K562 (cell line): ENCODE results near the gene ZNF862. TPM values are rescaled to one million over a fixed set of nuclear protein-coding genes. Genes with fewer than 3 reads are reported as not detected.

Experiments used
- ATF1 ChIP-seq, 2 experiments: fragments of 450-650 bp in 1 of 2; IDR thresholded peaks; 2 replicates each; pipeline ENCODE4 v1.6.1; 2016; ENCODE audit warnings: missing compliant biosample characterization in 1 of 2, missing genetic modification characterization in 1 of 2
- CCNT2 ChIP-seq: IDR thresholded peaks from 2 replicates; pipeline ENCODE4 v1.6.1; 2011; ENCODE audit warnings: borderline replicate concordance, low read depth, mild to moderate bottlenecking, moderate library complexity, mixed read lengths, low read length; ENCODE audit not compliant: insufficient read length; ENCODE audit errors: extremely low read depth
- CSDE1 ChIP-seq, 2 experiments: fragments of 450-650 bp; IDR thresholded peaks; 2 replicates each; pipeline ENCODE4 v1.6.1; 2016; ENCODE audit warnings: mild to moderate bottlenecking in 1 of 2
- DLX4 ChIP-seq: fragments of 250-450 bp; sonication (Bioruptor Pico); IDR thresholded peaks from 2 replicates; pipeline ENCODE4 v1.6.1; 2021; ENCODE audit warnings: mild to moderate bottlenecking
- HDAC6 ChIP-seq: IDR thresholded peaks from 2 replicates; pipeline ENCODE4 v1.6.1; 2012; ENCODE audit warnings: low read depth, mild to moderate bottlenecking, control low read depth, inconsistent platforms, low read length, moderate library complexity
- MNT ChIP-seq, 2 experiments: fragments of 450-650 bp; conservative IDR thresholded peaks; 2 replicates each; pipeline ENCODE4 v1.6.1; 2017; ENCODE audit warnings: mild to moderate bottlenecking in 2 of 2, moderate library complexity in 2 of 2
- RBM14 ChIP-seq: fragments of 200-400 bp; formaldehyde crosslinking; IDR thresholded peaks from 2 replicates; pipeline ENCODE4 v1.6.1; 2018; ENCODE audit warnings: low read depth, mild to moderate bottlenecking, low read length, moderate library complexity, borderline replicate concordance; ENCODE audit not compliant: insufficient read depth
- TBL1XR1 ChIP-seq, 2 experiments: IDR thresholded peaks; 2 replicates each; pipeline ENCODE4 v1.6.1; 2012; ENCODE audit warnings: improper control_type of control experiment in 2 of 2, low read length in 2 of 2, mild to moderate bottlenecking in 1 of 2
- TCF7L2 ChIP-seq: fragments of 150-350 bp; IDR thresholded peaks from 2 replicates; pipeline ENCODE4 v1.6.1; 2016; ENCODE audit warnings: low read depth, mild to moderate bottlenecking, low read length, moderate library complexity
- ZEB2 ChIP-seq: fragments of 450-650 bp; IDR thresholded peaks from 2 replicates; pipeline ENCODE4 v1.6.1; 2016
- ZFP91 ChIP-seq: sonication (generic); formaldehyde crosslinking; IDR thresholded peaks from 2 replicates; pipeline ENCODE4 v1.8.0; 2022; ENCODE audit warnings: mild to moderate bottlenecking, missing genetic modification reagents
- ZNF184 ChIP-seq: sonication (generic); formaldehyde crosslinking; IDR thresholded peaks from 2 replicates; pipeline ENCODE4 v1.5.0; 2020; ENCODE audit warnings: missing genetic modification reagents
- ZNF407 ChIP-seq: fragments of 450-650 bp; IDR thresholded peaks from 2 replicates; pipeline ENCODE4 v1.6.1; 2016; ENCODE audit warnings: low read depth
- ZNF586 ChIP-seq: fragments of 450-650 bp; formaldehyde crosslinking; conservative IDR thresholded peaks from 2 replicates; pipeline ENCODE4 v1.4.0; 2020; ENCODE audit warnings: mild to moderate bottlenecking, moderate library complexity
- polyA plus RNA-seq, 8 experiments: library from polyadenylated mRNA; depleted of rRNA in 4 of 8; stranded (reverse) in 5 of 8; unstranded in 3 of 8; fragments of >200 nt; fragmentation: Nextera tagmentation in 2 of 8; fragmentation: Illumina TruSeq in 1 of 8; extraction: Ambion mirVana in 2 of 8; extraction: Trizol in 1 of 8; gene quantifications; 2 replicates each; pipeline versions ENCODE4 v1.2.1 to v1.2.3, GENCODE V29; 2011 to 2014; ENCODE audit warnings: inconsistent platforms in 1 of 8, missing spikeins in 1 of 8
- total RNA-seq, 7 experiments: library from RNA; depleted of rRNA in 6 of 7; stranded (reverse); fragments of >200 nt in 6 of 7; fragmentation: Illumina TruSeq in 2 of 7; extraction: Trizol in 2 of 7; gene quantifications; 2 replicates each; pipeline versions ENCODE4 v1.2.1 to v1.2.3, GENCODE V29; 2011 to 2021; ENCODE audit warnings: low replicate concordance in 1 of 7

The ZNF862 gene
- total and polyA plus RNA-seq, 9 of the 15 experiments (the other 6 are each of a cell fraction or from before 2014, with no cell fraction given) = 1.1 to 3.9 (median 2.6) TPM

GRCh38 chr7:149838224-149838991 lies at the start of gene ZNF862 (continued):
- TF ChIP-seq TBL1XR1 (IDR thresholded peaks at IDR 0.05; ENCODE audit: low read length in 2 of 2) (no peak), CCNT2 (no peak), DLX4 (CRISPR knock-in tag) (no peak), ATF1 (CRISPR knock-in tag; IDR thresholded peaks at IDR 0.05) (no peak), ATF1 (tag; IDR thresholded peaks at IDR 0.05) (peak; percentile 88), ZNF184 (CRISPR knock-in tag) (no peak), HDAC6 (no peak; the same call in 1 of the 2 replicates), ZEB2 (peak; percentile 17; the same call in 1 of the 2 replicates), CSDE1 (IDR thresholded peaks at IDR 0.05) (peak in 1 of 2 experiments; percentile 94; a peak in 1 of 4 replicates), TCF7L2 (no peak), ZFP91 (CRISPR knock-in tag) (no peak), ZNF586 (CRISPR knock-in tag) (no peak), RBM14 (peak; percentile 80; the same call in 1 of the 2 replicates), ZNF407 (no peak), MNT (conservative IDR thresholded peaks at IDR 0.05) (peak; percentile 64 to 79; a peak in 3 of 4 replicates)
